Stimulated activated CD8-positive, alpha-beta memory T cell treated with anti-CD3 and anti-CD28 coated beads, Interleukin-4, amount 100 ng/mL, for 24 hours (primary cell): ENCODE data around the gene CEPT1.

Experiments
- DNase-seq: peaks from one replicate; pipeline ENCODE4 v3.0.0-alpha.2; 2020; ENCODE audit warnings: low read depth

CEPT1 gene

GRCh38 chr1:111227851-111228747 is 88.1 kb downstream of the CEPT1 start:
- DNase-seq: no peak

GRCh38 chr1:111228748-111229126 is 88.7 kb downstream of the CEPT1 start:
- DNase-seq: no peak

GRCh38 chr1:111232134-111232533 is 92.1 kb downstream of the CEPT1 start:
- DNase-seq: no peak

GRCh38 chr1:111234258-111234657 is 94.2 kb downstream of the CEPT1 start:
- DNase-seq: no peak
